Upper lobe of right lung (tissue), 1 donor: ENCODE measurements around the gene FKBP6. TPM values are rescaled to one million over a fixed set of nuclear protein-coding genes. Genes with fewer than 3 reads are reported as not detected.
"Not testable (repeated sequence)": the region's sequence is repeated elsewhere in the genome, so short reads cannot be mapped to it uniquely, and the experiment has no call there.

Experiments
- ATAC-seq: fragments of 200-7000 bp; cut with Tn5 transposase; one replicate; pipeline ENCODE4 v1.9.1; 2020; ENCODE audit warnings: mild to moderate bottlenecking, moderate library complexity
- DNase-seq: peaks from one replicate; pipeline ENCODE4 v3.0.0-alpha.2; 2020
- H3K27ac ChIP-seq: fragments of 200-600 bp; one replicate; pipeline ENCODE4 v1.8.0; 2022
- H3K27me3 ChIP-seq: fragments of 200-600 bp; one replicate; pipeline ENCODE4 v1.8.0; 2022; ENCODE audit warnings: mild to moderate bottlenecking
- H3K36me3 ChIP-seq: fragments of 200-600 bp; one replicate; pipeline ENCODE4 v1.8.0; 2022
- H3K4me1 ChIP-seq: fragments of 200-600 bp; one replicate; pipeline ENCODE4 v1.8.0; 2022
- H3K4me3 ChIP-seq: fragments of 200-600 bp; one replicate; pipeline ENCODE4 v1.8.0; 2022; ENCODE audit warnings: mild to moderate bottlenecking
- H3K9me3 ChIP-seq: fragments of 200-600 bp; one replicate; pipeline ENCODE4 v1.8.0; 2022
- intact Hi-C: fragments of 100-400 bp; cut with DNase I; formaldehyde crosslinking; loops from one replicate; pipeline ENCODE4 v1.11.0; 2022
- total RNA-seq: library from RNA; stranded (reverse); fragmentation: NEBNext Ultra II Directional; extraction: Animal tissue kit (Norgen Biotek cat#: 25700); gene quantifications from one replicate; pipeline ENCODE4 v1.2.1, GENCODE V29; 2021
- TF ChIP-seq, protein P1 (sequence below): fragments of 200-600 bp; IDR thresholded peaks from one replicate; pipeline ENCODE4 v1.8.0; 2022; ENCODE audit warnings: antibody characterized with exemption
- donor health status: DM: no; HTN: yes; CAD: no; lungs with severe emphysema.

FKBP6 gene
- total RNA-seq, 1 donor from 2014 or later: not detected

DNA sequence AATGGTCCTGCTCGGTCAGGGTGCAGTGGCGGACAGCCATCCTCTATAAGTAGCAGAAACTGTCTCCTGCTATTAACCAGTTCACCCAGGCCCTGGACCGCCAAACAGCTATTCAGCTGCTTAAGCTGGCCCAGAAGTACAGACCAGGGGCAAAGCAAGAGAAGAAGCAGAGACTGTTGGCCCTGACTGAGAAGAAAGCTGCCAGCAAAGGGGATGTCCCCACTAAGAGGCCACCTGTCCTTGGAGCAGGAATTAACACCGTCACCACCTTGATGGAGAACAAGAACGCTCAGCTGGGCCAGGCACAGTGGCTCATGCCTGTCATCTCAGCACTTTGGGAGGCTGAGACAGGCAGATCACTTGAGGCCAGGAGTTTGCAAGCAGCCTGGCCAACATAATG lies 13.7 kb upstream of the FKBP6 start:
- ATAC-seq: no peak
- no peaks in the 10 kb centered on the region for H3K27me3 ChIP-seq
- no peaks in the 10 kb centered on the region for H3K9me3 ChIP-seq
- H3K4me1 ChIP-seq: no peaks in the 10 kb centered on the region
- no peaks in the 10 kb centered on the region for H3K36me3 ChIP-seq
- H3K27ac ChIP-seq: no peak overlapping the region
- TF ChIP-seq, protein P1, sequence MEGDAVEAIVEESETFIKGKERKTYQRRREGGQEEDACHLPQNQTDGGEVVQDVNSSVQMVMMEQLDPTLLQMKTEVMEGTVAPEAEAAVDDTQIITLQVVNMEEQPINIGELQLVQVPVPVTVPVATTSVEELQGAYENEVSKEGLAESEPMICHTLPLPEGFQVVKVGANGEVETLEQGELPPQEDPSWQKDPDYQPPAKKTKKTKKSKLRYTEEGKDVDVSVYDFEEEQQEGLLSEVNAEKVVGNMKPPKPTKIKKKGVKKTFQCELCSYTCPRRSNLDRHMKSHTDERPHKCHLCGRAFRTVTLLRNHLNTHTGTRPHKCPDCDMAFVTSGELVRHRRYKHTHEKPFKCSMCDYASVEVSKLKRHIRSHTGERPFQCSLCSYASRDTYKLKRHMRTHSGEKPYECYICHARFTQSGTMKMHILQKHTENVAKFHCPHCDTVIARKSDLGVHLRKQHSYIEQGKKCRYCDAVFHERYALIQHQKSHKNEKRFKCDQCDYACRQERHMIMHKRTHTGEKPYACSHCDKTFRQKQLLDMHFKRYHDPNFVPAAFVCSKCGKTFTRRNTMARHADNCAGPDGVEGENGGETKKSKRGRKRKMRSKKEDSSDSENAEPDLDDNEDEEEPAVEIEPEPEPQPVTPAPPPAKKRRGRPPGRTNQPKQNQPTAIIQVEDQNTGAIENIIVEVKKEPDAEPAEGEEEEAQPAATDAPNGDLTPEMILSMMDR: no peak
- DNase-seq: no peak
- H3K4me3 ChIP-seq: no peak overlapping the region
- intact Hi-C loops: no loop called here

DNA sequence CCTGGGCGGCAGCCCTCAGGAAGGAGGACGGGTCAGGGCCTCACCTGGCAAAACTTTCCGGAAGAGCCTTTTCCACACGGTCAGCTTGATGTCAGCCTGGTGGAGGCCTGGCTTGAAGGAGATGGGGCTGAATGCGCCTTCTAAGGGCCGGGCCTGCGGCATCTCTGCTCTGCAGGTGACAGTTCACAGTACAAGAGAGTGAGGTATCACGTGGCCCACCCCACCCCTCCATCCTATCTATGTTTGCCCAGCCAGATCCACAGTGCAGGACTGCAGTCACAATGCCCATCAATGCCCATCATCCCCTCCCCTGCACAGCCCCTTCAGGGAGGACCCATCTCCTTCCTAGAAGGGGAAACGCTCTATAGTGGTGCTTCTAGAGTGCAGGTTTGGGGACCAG lies 11.4 kb upstream of the FKBP6 start:
- no peaks in the 10 kb centered on the region for H3K27me3 ChIP-seq
- H3K27ac ChIP-seq: no peak overlapping the region
- ATAC-seq (no peak), DNase-seq (no peak)
- H3K36me3 ChIP-seq: no peaks in the 10 kb centered on the region
- no peak overlapping the region for H3K4me3 ChIP-seq
- H3K9me3 ChIP-seq: no peaks in the 10 kb centered on the region
- H3K4me1 ChIP-seq: no peaks in the 10 kb centered on the region
- TF ChIP-seq, protein P1: no peak
- intact Hi-C loops: no loop called here

DNA sequence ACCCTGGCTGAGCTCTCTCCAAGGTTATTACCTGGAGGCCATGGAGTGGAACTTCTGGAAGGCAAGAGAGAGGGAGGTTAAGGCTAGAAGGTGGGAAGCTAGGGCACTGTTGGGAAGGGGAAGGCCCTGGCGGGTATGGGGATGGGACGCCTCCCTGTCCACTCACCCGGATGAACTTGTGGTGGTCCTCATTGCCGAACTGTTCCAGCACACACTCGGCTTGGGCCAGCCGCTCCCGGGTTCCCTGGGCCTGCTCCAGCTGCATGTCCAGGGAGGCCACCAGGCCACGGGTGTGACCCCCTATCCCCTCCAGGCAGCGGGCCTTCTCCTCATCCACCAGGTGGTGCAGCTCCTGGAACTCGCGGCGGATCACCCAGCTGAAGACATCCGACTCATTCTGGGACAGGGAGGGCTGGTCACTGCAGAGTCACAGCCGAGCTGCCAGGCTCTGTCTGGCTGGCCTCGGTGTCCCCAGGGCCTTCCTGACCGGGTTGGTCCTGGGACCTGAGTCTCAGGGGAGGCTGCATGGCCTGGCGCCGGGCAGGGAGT lies 9.2 kb upstream of the FKBP6 start:
- intact Hi-C loops, H3K4me1 ChIP-seq, H3K36me3 ChIP-seq, H3K4me3 ChIP-seq, DNase-seq, H3K27me3 ChIP-seq, H3K9me3 ChIP-seq, H3K27ac ChIP-seq: not testable (repeated sequence)
- peak; percentile 4 for ATAC-seq

DNA sequence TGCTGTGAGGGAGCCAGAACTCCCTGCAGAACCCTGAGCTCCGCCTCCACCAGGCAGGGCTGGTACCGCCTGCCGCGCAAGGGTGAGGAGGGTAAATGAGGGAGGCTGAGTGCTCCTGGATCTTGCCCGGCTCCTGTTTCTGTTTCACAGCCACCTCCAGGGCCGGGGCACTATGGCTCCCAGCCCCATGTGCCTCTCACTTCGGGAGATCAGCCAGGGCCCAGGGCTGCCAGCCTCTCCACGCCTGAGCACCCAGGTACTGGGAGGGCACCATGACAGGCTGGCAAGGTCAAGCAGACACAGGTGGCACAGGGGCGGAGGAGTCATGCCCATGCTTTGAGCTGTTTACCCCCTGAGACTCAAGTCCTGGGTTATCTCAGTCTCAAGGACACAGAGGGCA lies 8.4 kb upstream of the FKBP6 start:
- not testable (repeated sequence) for DNase-seq, H3K27ac ChIP-seq
- ATAC-seq: peak; percentile 73

DNA sequence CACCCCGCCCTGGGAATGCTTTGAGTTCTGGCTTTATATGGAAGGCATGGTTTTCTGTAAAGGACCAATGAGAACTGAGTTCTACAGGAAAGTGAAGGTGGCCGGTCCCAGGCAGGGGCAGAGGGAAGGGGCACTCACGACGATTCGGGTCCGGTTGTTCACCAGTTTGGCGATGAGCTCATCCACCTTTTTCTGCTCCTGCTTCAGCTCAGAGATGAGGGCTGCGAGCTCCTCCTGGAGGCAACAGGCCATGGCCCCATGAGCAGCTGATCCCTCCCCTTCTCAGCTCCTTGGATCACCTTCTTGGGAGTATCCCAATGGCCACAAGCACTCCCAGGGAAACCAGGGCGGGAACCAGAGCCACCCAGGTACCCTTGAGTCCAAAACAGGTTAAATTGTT lies 8.0 kb upstream of the FKBP6 start:
- not testable (repeated sequence) for H3K27ac ChIP-seq
- ATAC-seq: peak; percentile 55

More for the DNA sequence above, 8.4 kb upstream of the FKBP6 start:
- H3K4me1 ChIP-seq, H3K9me3 ChIP-seq, H3K27me3 ChIP-seq, H3K4me3 ChIP-seq, intact Hi-C loops, H3K36me3 ChIP-seq: not testable (repeated sequence)

DNA sequence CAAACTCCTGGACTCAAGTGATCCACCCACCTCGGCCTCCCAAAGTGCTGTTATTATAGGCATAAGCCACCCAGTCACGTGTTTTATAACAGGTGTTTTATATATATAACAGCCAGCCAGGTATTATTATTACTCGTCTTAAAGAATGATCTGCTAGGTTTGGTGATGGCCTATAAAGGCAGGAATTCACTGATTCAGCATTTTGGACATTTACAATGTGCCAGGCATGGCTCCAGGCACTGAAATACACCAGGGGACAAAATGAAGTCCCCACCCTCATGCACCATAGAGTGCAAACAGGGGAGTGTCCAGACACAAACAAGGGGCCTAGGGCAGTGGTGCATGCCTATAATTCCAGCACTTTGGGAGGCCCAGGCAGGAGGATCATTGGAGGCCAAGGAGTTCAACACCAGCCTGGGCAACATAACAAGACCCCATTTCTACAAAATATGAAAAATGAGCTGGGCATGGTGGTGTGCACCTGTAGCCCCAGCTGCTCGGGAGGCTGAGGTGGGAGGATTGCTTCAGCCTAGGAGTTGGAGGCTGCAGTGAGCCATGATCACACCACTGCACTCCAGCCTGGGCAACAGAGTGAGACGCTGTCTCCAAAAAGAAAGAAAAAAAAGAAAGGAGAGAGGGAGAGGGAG lies 4.4 kb upstream of the FKBP6 start:
- intact Hi-C loops, ATAC-seq, H3K27me3 ChIP-seq, H3K36me3 ChIP-seq, H3K9me3 ChIP-seq, H3K4me1 ChIP-seq, DNase-seq, H3K27ac ChIP-seq: not testable (repeated sequence)
- H3K4me3 ChIP-seq: peak overlapping the region; percentile 14

More for the DNA sequence above, 8.0 kb upstream of the FKBP6 start:
- H3K4me1 ChIP-seq, H3K36me3 ChIP-seq, H3K4me3 ChIP-seq, DNase-seq, H3K27me3 ChIP-seq, intact Hi-C loops, H3K9me3 ChIP-seq: not testable (repeated sequence)

DNA sequence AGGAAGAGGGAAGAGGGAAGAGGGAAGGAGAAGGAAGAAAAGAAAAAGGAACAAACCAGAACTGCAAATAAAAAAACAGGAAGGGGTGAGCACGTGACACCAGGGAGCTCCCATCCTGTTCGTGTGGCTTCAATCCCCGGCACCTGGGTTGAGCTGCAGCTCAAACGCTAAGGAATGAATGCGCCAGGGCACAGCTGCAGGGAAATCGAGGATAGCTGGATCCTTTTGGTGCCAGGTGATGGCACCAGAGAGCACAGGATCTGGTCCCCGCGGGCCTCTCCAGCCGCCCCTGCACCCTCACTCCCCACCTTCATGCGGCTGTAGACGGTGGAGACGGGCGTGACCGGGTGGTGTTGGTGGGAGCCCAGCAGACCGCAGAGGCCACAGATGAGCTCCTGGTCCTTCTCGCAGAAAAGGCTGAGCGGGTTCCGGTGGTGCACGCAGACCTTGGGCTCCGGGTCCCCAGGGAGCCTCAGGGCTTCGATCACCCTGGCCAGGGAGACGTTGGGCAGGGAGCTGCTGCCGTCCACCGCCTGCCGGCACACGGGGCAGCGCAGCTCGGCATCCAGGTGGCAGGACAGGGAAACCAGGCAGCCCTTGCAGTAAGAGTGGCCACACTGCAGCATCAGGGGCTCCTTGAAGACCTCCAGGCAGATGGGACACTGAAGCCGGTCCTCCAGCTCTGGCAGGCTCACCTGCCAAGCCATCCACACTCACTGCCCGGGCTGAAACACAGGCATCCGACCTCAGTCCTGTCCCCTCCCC lies 3.7 kb upstream of the FKBP6 start:
- not testable (repeated sequence) for H3K36me3 ChIP-seq

DNA sequence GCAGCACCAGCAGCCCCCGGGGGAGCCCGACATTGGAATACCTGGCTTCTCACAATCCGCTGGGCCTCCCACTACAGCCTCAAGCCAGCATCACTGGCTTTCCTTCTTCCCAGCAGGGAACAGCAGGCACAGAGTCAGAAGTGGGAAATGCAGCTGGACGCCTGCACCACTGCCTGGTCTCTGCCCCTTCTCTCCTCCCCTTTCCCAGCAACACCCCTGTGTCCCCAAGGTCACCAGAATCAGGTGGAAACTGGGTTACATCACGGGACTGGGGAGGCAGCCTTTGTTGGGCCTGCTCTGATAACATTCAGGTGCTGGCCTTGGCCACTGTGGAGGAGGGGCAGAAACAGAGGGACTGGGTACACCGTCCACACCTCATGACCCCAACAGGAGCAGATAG lies 2.5 kb upstream of the FKBP6 start:
- H3K27ac ChIP-seq, H3K9me3 ChIP-seq, H3K4me3 ChIP-seq, DNase-seq, intact Hi-C loops, ATAC-seq, H3K27me3 ChIP-seq, H3K36me3 ChIP-seq, H3K4me1 ChIP-seq: not testable (repeated sequence)

More for the DNA sequence above, 3.7 kb upstream of the FKBP6 start:
- H3K9me3 ChIP-seq, H3K27ac ChIP-seq, intact Hi-C loops, H3K27me3 ChIP-seq, H3K4me1 ChIP-seq: not testable (repeated sequence)
- DNase-seq: peak; percentile 69
- peak overlapping the region; percentile 14 for H3K4me3 ChIP-seq
- TF ChIP-seq, protein P1: peak; percentile 49
- peak; percentile 77 for ATAC-seq

DNA sequence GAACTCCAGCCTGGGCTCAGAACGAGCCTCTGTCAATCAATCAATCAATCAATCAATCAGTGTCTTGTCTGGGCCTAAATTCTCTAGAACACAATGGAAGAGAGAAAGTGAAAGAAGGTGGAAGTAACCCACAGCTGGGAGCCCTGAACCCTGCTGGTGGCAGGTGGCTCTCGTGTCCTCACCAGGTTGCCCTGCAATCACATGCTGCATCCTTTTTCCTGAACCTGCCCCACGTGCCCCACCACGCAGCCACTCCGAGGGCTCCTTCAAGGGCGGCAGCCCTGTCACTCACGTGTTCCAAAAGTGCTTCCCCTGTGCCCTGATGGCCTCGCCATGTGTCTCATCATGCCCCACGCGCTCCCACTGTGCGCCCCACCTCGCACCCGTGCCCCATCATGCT lies 512 bp upstream of the FKBP6 start:
- ATAC-seq, H3K9me3 ChIP-seq, H3K36me3 ChIP-seq, intact Hi-C loops, DNase-seq, H3K4me3 ChIP-seq, H3K4me1 ChIP-seq, H3K27ac ChIP-seq, H3K27me3 ChIP-seq: not testable (repeated sequence)
